A549 (cell line): Measurements from ENCODE around the gene LYRM7.

ENCODE experiments used
- CBX8 ChIP-seq: fragments of 200-600 bp; sonication (generic); IDR thresholded peaks from 2 replicates; pipeline ENCODE4 v1.6.1; 2016
- CHD4 ChIP-seq: fragments of 200-600 bp; sonication (generic); IDR thresholded peaks from 2 replicates; pipeline ENCODE4 v1.6.1; 2016; ENCODE audit warnings: antibody characterized with exemption, mild to moderate bottlenecking, borderline replicate concordance
- CTCF ChIP-seq: fragments of >200 bp; sonication (Bioruptor Twin); formaldehyde crosslinking; IDR thresholded peaks from 3 replicates; pipeline ENCODE4 v1.5.1; 2016
- EHF ChIP-seq: fragments of 250-450 bp; sonication (Bioruptor Pico); IDR thresholded peaks from 2 replicates; pipeline ENCODE4 v1.5.0; 2020; ENCODE audit warnings: mild to moderate bottlenecking
- EP300 ChIP-seq, 2 experiments: fragments of >200 bp; sonication (Bioruptor Twin); formaldehyde crosslinking; IDR thresholded peaks; 2 replicates in 1 of 2; 3 replicates in 1 of 2; pipeline ENCODE4 v1.6.1; 2016 to 2017
- HDAC2 ChIP-seq: fragments of 200-600 bp; sonication (generic); IDR thresholded peaks from 2 replicates; pipeline ENCODE4 v1.6.1; 2016
- MAX ChIP-seq: IDR thresholded peaks from 2 replicates; pipeline ENCODE4 v1.6.1; 2012
- MAZ ChIP-seq: fragments of 150-350 bp; IDR thresholded peaks from 2 replicates; pipeline ENCODE4 v1.6.1; 2014; ENCODE audit warnings: antibody characterized with exemption, low read depth, low read length, borderline replicate concordance
- POLR2A ChIP-seq: IDR thresholded peaks from 2 replicates; pipeline ENCODE4 v1.6.1; 2012; ENCODE audit warnings: mild to moderate bottlenecking, low read length
- REST ChIP-seq: fragments of 200-600 bp; sonication (generic); IDR thresholded peaks from 2 replicates; pipeline ENCODE4 v1.6.1; 2016; ENCODE audit warnings: antibody characterized with exemption, mild to moderate bottlenecking, moderate library complexity
- RFX5 ChIP-seq: fragments of 450-650 bp; IDR thresholded peaks from 2 replicates; pipeline ENCODE4 v1.7.1; 2014; ENCODE audit warnings: antibody characterized with exemption, mild to moderate bottlenecking, moderate library complexity
- SREBF2 ChIP-seq: fragments of 450-650 bp; IDR thresholded peaks from 2 replicates; pipeline ENCODE4 v1.6.1; 2014; ENCODE audit warnings: mild to moderate bottlenecking, moderate library complexity
- USF2 ChIP-seq: fragments of 450-650 bp; IDR thresholded peaks from 2 replicates; pipeline ENCODE4 v1.6.1; 2014; ENCODE audit warnings: antibody characterized with exemption
- TF ChIP-seq, protein P1 (sequence below): fragments of >200 bp; sonication (Bioruptor Twin); formaldehyde crosslinking; IDR thresholded peaks from 3 replicates; pipeline ENCODE4 v1.6.1; 2016

GRCh38 chr5:131222731-131223130 lies 52.0 kb downstream of the LYRM7 start:
- TF ChIP-seq CTCF (no peak), MAX (no peak), USF2 (no peak), MAZ (no peak), CBX8 (no peak), EP300 (IDR thresholded peaks at IDR 0.05) (no peak), REST (no peak), RFX5 (no peak), EHF (CRISPR knock-in tag) (no peak), HDAC2 (no peak), CHD4 (no peak), POLR2A (no peak), SREBF2 (no peak)
- TF ChIP-seq, protein P1, sequence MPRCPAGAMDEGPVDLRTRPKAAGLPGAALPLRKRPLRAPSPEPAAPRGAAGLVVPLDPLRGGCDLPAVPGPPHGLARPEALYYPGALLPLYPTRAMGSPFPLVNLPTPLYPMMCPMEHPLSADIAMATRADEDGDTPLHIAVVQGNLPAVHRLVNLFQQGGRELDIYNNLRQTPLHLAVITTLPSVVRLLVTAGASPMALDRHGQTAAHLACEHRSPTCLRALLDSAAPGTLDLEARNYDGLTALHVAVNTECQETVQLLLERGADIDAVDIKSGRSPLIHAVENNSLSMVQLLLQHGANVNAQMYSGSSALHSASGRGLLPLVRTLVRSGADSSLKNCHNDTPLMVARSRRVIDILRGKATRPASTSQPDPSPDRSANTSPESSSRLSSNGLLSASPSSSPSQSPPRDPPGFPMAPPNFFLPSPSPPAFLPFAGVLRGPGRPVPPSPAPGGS: no peak
